Left ventricle myocardium inferior (tissue), 1 donor: Measurements from ENCODE around the gene LIM2. TPM values are rescaled to one million over a fixed set of nuclear protein-coding genes. Genes with fewer than 3 reads are reported as not detected.

Experiments
- DNase-seq: peaks from one replicate; pipeline ENCODE4 v3.0.0-alpha.2; 2020
- H3K27ac ChIP-seq: fragments of 200-600 bp; replicated peaks from 2 replicates; pipeline ENCODE4 v1.8.0; 2021
- H3K27me3 ChIP-seq: fragments of 200-600 bp; 2 replicates; pipeline ENCODE4 v1.8.0; 2021; ENCODE audit warnings: low read depth
- H3K36me3 ChIP-seq: fragments of 200-600 bp; 2 replicates; pipeline ENCODE4 v1.8.0; 2021
- H3K4me1 ChIP-seq: fragments of 200-600 bp; 2 replicates; pipeline ENCODE4 v1.8.0; 2021
- H3K4me3 ChIP-seq: fragments of 200-600 bp; 2 replicates; pipeline ENCODE4 v1.8.0; 2021; ENCODE audit warnings: mild to moderate bottlenecking, moderate library complexity
- H3K9me3 ChIP-seq: fragments of 200-600 bp; replicated peaks from 2 replicates; pipeline ENCODE4 v1.8.0; 2021
- CTCF ChIP-seq: fragments of 200-600 bp; IDR thresholded peaks from 2 replicates; pipeline ENCODE4 v1.8.0; 2021; ENCODE audit warnings: antibody characterized with exemption, mild to moderate bottlenecking, borderline replicate concordance
- intact Hi-C: fragments of 100-400 bp; cut with micrococcal nuclease; formaldehyde crosslinking; loops from one replicate; pipeline ENCODE4 v1.11.0; 2022
- total RNA-seq: library from RNA; stranded (reverse); fragmentation: NEBNext Ultra II Directional; extraction: Animal tissue kit (Norgen Biotek cat#: 25700); gene quantifications from one replicate; pipeline ENCODE4 v1.2.1, GENCODE V29; 2021
- donor health status: DM: no; HTN: yes; CAD: no; lungs with severe emphysema.

Gene LIM2
- total RNA-seq, 1 donor from 2014 or later: not detected

DNA sequence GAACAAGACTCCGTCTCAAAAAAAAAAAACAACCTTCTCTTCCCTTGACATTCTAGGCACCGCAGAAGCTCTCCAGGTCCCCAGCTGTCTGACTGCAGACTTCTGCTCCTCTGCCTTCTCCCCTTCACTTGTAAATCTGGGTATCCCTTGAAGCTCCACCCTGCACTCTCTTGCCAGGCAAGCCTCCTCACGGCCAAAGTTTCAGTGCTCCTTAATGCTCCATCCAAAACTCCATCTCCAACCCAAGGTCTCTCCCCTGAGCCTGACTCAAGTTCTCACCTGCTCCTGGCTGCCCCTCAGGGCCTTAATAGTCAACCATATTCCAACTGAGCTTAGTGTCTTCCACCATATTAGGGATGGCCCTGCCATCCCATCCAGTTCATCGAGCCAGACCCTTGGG, 17.5 kb downstream of the LIM2 start:
- intact Hi-C loops: no loop called here
- H3K27me3 ChIP-seq: no peaks in the 10 kb centered on the region
- H3K36me3 ChIP-seq: no peaks in the 10 kb centered on the region
- H3K27ac ChIP-seq: no peak overlapping the region
- no peak overlapping the region for H3K4me3 ChIP-seq
- TF ChIP-seq CTCF: no peak
- no peak for DNase-seq
- peaks cover 26% of the 10 kb centered on the region for H3K4me1 ChIP-seq
- H3K9me3 ChIP-seq: no peaks in the 10 kb centered on the region

- H3K36me3 ChIP-seq: no peaks in the 10 kb centered on the region
- H3K4me3 ChIP-seq: peak within 1 kb of the TSS; percentile 86
- TF ChIP-seq CTCF: no peak
- no peak for DNase-seq
- H3K27me3 ChIP-seq: no peaks in the 10 kb centered on the region
- peaks cover 42% of the 10 kb centered on the region for H3K4me1 ChIP-seq
- intact Hi-C loops: no loop called here
- H3K27ac ChIP-seq: peak within 1 kb of the TSS; percentile 97
- H3K9me3 ChIP-seq: no peaks in the 10 kb centered on the region
Observed at GRCh38 chr19:51368366-51369282, 19.1 kb downstream of the LIM2 start, which contains the start of gene CLDND2. TSS of gene CLDND2 (minus strand) at chr19:51369003. CDS start at chr19:51368577, 426 bp downstream.

- intact Hi-C loops: no loop called here
- H3K4me1 ChIP-seq: peaks cover 48% of the 10 kb centered on the region
Observed at GRCh38 chr19:51367565-51368365, 20.0 kb downstream of the LIM2 start.

GRCh38 chr19:51367255-51367564, 20.6 kb downstream of the LIM2 start:
- no peaks in the 10 kb centered on the region for H3K27me3 ChIP-seq
- peak overlapping the region; percentile 97 for H3K27ac ChIP-seq
- peaks cover 53% of the 10 kb centered on the region for H3K4me1 ChIP-seq
- intact Hi-C loops: no loop called here
- H3K36me3 ChIP-seq: no peaks in the 10 kb centered on the region
- H3K4me3 ChIP-seq: peak overlapping the region; percentile 86
- TF ChIP-seq CTCF: no peak
- H3K9me3 ChIP-seq: no peaks in the 10 kb centered on the region
- peak; percentile 41 for DNase-seq

More at GRCh38 chr19:51367565-51368365, 20.0 kb downstream of the LIM2 start:
- Histone ChIP-seq H3K36me3 (no peaks in the 10 kb centered on the region), H3K4me3 (peak overlapping the region; percentile 86), H3K9me3 (no peaks in the 10 kb centered on the region), H3K27ac (peak overlapping the region; percentile 97), H3K27me3 (no peaks in the 10 kb centered on the region)
- DNase-seq: peak; percentile 99
- no peak for TF ChIP-seq CTCF

- Histone ChIP-seq H3K27me3 (no peaks in the 10 kb centered on the region), H3K9me3 (no peaks in the 10 kb centered on the region), H3K36me3 (no peaks in the 10 kb centered on the region), H3K4me3 (peak overlapping the region; percentile 86), H3K4me1 (peaks cover 55% of the 10 kb centered on the region), H3K27ac (peak overlapping the region; percentile 97)
- DNase-seq: peak; percentile 98
- TF ChIP-seq CTCF: no peak
- intact Hi-C loops: no loop called here
Observed at GRCh38 chr19:51366389-51367254, 21.2 kb downstream of the LIM2 start.
